Measurements from ENCODE around the gene SMARCA5.

- no peak for TF ChIP-seq POLR2A (IDR thresholded peaks at IDR 0.05)
- TF ChIP-seq, protein P1, sequence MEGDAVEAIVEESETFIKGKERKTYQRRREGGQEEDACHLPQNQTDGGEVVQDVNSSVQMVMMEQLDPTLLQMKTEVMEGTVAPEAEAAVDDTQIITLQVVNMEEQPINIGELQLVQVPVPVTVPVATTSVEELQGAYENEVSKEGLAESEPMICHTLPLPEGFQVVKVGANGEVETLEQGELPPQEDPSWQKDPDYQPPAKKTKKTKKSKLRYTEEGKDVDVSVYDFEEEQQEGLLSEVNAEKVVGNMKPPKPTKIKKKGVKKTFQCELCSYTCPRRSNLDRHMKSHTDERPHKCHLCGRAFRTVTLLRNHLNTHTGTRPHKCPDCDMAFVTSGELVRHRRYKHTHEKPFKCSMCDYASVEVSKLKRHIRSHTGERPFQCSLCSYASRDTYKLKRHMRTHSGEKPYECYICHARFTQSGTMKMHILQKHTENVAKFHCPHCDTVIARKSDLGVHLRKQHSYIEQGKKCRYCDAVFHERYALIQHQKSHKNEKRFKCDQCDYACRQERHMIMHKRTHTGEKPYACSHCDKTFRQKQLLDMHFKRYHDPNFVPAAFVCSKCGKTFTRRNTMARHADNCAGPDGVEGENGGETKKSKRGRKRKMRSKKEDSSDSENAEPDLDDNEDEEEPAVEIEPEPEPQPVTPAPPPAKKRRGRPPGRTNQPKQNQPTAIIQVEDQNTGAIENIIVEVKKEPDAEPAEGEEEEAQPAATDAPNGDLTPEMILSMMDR (IDR thresholded peaks at IDR 0.05) = no peak
- no peak for TF ChIP-seq POLR2AphosphoS5 (IDR thresholded peaks at IDR 0.05)
Observed at GRCh38 chr4:143598816-143599215, 85.3 kb downstream of the SMARCA5 start.
